DMS153 (cell line): Measurements from ENCODE around the gene HSPA1L.
"Not testable (repeated sequence)": the region's sequence is repeated elsewhere in the genome, so short reads cannot be mapped to it uniquely, and the experiment has no call there.

Experiments
- DNase-seq: peaks from one replicate; lab custom pipeline; 2025; lab: John Stamatoyannopoulos, UW

Gene HSPA1L

DNA sequence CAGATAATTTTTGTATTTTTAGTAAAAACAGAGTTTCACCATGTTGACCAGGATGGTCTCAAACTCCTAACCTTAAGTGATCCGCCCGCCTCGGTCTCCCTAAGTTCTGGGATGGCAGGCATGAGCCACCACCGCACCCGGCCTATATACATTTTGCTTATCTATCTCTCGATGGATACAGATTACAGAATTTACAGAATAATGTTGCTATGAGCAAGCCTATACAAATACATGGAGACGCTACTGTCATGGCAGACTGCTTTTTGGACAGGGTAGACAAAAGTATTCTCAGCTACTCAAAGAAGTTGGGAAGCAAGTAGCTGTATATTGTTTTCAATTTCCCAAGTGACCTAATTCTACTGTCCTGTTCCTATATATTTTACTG is 1.6 kb downstream of the HSPA1L start:
- DNase-seq, result no peak

DNA sequence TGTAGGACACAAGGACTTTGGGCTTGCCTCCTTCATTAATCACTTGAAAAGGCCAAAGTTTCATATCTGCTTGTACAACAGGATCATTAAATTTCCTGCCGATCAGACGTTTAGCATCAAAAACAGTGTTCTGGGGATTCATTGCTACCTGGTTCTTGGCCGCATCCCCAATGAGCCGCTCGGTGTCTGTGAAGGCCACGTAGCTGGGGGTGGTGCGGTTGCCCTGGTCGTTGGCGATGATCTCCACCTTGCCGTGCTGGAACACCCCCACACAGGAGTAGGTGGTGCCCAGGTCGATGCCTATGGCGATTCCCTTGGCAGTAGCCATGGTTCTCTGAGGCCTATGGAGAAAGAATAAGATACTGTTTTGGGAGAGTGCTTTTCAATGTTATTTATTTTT is 3.4 kb downstream of the HSPA1L start:
- no peak for DNase-seq

DNA sequence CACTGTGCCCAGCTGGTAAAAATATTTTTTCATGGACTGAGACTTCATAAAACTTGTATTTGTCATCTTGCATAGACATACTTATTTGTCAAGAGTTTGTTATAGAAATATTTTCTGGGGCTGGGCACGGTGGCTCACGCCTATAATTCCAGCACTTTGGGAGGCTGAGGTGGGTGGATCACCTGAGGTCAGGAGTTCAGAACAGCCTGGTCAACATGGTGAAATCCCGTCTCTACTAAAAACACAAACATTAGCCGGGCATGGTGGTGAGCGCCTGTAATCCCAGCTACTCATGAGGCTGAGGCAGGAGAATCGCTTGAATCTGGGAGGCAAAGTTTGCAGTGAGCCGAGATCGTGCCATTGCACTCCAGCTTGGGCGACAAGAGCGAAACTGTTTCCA is 6.5 kb downstream of the HSPA1L start:
- DNase-seq, result not testable (repeated sequence)

DNA sequence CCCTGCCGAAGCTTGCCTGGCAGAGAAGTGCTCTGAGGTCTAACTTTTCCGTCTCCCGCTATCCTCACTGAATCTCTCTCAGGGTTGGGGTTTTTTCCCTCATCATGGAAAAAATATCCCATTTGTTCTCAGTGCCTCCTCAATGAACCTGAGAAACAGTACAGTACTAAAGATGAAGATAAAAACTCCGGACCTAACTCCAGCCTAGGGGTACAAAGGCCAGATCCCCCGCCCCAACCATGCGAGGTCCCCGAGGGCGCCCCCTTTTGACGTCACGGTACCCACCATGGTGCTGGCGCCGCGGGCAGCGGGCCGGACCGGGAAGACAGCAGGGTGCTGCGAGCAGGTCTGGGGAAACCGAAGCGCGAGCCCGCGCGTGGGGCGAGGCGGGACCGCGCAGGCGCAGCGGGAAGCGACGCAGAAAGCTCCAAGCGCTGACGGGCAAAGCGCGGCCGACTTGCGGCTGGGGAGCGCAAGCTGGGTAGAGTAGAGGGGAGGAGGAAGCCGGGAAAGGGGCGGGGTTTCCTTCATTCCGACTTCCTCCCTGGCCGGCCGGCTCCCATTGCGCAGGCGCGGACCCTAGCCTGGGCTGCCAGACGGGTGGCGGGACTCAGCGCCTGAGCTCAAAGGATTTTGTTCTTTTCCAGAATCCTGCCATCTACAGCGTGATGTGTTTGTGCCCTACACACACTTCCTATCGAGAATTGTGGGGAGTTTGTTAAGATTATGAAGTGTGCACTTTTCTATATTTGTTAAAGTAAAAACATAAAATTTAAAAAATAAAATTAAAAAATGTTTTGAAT is 8.4 kb downstream of the HSPA1L start, which contains the start of gene LSM2:
TSS of gene LSM2 (minus strand) at position 497 of the 803 bp plus-strand sequence. CDS start at position 288, 209 bp downstream.
- peak; percentile 92 for DNase-seq

DNA sequence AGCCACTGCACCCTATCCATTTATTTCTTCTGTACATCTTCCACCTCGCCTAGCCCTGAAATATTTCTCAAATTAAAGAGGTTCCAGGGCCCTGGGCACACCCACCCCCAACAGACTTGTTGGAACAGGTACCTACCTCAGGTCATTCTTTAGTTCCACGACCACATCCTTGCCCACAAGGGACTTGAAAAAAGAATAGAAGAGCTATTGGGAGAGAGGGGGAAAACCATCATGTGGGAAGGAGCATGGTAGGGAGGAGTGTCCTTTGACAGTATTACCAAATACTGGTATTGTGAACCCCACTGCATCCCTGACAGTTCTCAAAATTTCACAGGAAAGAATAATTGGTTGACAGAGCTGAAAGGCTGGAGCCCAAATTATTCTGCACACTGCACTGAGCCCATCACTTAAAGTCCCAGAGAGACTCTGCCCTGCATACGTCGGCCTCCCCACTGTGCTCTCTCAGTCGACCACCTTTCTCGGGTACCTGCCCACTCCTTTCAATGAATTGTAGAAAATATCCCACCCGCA is 9.1 kb downstream of the HSPA1L start:
- no peak for DNase-seq

DNA sequence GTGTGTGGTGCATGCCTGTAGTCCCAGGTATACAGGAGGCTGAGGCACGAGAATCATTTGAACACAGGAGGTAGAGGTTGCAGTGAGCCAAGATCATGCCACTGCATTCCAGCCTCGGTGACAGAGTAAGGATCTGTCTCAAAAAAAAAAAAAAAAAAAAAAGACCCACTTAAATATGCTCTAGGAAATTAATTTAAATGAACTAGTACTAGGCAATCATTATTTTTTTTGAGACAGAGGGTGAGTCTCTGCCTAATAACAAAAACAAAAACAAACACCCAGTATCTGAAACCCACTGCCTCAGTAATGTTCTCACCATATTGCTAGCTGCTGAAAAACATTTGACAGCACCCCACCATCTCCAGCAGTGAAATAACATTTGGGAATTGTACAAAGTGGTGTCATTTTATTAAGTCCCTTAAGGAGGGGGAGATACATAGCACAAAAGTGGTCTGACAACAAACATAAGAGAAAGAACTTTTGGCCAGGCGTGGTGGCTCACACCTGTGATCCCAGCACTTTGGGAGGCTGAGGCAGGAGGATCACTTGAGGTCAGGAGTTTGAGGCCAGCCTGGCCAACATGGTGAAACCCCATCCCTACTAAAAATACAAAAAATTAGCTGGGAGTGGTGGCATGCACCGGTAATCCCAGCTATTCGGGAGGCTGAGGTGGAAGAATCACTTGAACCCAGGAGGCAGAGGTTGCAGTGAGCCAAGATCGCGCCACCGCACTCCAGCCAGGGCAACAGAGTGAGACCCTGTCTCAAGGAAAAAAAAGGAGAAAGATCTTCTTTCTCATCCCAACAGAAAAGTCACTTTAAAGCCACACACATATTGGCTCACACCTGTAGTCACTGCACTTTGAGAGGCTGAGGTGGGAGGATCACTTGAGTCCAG is 13.8 kb downstream of the HSPA1L start:
- not testable (repeated sequence) for DNase-seq

DNA sequence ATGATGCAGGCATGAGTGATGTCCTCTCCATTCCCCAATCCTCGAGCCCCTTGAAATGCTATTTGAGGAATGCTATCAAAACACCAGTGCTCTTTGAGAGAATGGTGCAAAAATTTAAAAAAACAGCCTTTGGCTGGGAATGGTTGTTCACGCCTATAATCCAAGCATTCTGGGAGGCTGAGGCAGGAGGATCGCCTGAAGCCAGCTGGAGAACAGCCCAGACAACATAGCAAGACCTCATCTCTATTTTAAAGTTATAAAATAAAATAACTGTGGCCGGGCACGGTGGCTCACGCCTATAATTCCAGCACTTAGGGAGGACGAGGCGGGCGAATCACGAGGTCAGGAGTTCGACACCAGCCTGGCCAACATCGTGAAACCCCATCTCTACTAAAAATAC is 15.3 kb downstream of the HSPA1L start:
- no peak for DNase-seq

DNA sequence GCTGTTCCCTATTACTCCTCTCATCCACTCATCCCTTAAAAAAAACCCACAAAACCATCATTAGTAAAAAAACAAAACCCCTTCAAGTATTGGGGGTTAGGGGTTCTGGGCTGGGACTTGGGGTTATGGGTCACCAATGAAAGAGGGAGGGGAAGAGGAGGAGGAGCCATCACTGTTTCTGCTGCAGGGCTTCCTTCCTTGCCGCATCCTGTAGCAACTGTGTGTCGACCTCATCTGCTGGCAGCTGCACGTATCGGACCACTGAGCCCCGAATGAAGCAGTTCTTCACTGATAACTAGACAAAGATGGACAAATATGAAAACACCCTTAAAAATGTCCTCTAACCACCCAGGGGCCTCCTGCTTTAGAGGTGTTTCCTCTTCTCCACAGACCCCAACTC is 17.5 kb downstream of the HSPA1L start:
- no peak for DNase-seq

DNA sequence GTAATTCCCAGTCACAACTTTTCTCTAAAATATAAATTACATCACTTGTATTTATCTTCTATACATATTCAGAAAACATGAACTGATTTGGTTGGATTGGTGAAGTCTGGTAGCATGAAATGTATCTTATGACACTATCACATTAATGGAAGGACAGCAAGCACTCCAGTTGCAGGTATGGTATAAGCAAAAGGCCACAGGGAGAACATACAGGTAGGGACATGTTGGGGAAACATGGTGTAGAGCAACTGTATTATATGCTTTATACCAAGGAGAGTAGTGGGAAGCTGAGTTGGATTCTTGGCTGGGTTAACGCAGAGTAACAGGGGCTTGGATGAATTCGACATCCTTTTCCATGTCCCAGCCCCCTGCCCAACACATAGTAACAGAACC is 18.1 kb downstream of the HSPA1L start:
- no peak for DNase-seq

DNA sequence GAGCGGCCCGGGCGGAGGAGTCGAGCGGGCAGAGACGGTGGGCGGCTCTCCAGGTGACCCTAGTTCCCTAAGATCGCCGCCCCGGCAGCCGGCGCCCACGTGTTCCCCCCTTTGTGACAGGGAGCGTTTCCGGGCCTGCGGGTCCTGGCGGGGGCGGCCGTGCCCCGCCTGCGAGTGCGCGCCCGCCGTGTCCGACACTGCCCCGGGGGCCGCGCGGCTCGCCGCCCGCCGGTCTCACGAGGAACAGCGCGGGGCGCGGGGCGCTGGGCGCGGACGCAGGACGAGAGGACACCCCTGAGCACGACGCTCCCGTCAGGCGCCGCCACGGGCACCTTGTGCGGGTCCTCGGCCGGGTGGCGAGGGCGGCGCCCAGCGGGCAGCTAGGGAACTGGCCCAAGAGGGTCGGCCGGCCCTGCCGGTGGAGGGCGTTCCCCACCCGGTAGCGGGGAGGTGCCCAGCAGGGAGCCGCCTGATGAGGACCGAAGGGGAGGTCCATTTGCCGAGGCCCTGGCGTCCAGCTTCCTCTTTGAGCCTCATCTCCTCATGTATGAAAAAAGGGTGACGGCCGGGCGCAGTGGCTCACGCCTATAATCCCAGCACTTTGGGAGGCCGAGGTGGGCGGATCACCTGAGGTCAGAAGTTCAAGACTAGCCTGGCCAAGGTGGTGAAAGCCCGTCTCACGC is 19.3 kb downstream of the HSPA1L start, which contains the start of gene VARS1:
TSS of gene VARS1 (minus strand) at position 137 of the 683 bp plus-strand sequence. CDS start 535 bp downstream, outside the sequence.
- peak; percentile 79 for DNase-seq

DNA sequence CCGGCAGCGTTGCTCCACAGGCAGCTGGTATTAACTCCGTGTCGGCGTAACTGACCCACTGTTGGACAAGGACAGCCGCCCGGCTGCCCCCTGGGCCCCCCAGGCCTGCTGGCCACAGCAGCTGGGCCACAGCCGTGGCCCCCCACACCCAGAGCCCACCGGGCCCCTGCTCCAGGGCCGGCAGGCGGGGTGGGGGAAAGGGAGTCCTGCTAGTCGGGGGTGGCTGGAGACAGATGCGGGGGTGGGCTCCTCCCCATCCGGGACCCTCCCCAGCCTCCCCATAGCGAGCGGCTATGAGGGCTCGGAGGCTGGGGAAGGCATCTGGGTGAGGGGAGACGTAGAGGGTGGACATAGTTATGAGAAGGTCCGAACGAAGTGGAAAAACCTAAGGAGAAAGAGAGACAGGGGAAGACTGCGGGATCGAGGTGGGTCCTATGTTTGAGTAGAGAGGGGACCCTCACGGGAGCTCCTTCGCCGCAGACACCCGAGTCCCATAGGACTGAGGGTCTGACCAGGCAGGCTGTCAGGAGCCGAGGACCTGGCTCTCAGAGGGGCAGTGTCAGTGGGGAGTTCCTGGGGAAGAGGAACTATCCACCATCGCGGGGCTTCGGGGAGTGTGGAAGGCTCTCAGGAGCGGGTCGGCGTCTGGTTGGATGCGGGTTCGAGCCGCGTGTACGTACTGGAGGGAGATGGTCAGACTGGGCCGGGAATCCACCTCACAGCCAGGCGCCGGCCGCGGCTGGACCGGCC is 20.0 kb downstream of the HSPA1L start:
- DNase-seq, result no peak

DNA sequence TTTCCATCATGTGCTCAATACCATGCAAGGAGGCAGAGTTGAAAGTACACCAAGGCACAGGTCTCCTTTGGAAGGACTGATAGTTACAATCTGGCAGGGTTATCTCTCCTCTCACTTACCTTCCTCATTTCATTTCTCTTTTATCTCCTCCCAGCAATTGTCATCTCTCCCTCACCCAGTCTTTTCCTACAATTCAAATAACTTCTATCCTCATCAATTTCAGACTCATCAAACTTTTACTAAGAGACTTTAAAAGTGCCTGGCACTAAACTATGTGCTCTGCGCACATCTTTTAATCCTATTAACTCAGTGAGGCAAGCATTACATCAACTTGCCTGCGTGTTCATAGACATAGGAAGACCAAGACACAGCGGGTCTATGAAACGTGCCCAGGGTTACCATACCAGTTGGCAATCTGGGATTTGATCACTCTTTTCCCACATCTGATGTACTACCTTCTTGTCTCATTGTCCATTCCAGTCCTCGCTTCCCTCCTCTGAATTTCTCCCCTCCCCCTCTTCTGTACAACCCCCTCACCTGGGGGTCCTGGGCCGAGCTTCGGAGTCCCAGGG is 20.7 kb downstream of the HSPA1L start:
- DNase-seq, result no peak

DNA sequence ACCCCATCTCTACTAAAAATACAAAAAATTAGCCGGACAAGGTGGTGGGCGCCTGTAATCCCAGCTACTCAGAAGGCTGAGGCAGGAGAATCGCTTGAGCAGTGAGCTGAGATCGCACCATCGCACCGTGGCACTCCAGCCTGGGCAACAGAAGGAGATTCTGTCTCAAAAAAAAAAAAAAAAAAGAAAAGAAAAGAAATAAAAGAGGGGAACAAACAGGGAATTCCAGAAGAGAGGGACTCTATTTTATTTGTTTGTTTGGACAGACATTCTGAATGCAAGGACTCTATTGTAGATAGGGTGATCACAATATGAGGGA is 21.2 kb downstream of the HSPA1L start:
- not testable (repeated sequence) for DNase-seq

DNA sequence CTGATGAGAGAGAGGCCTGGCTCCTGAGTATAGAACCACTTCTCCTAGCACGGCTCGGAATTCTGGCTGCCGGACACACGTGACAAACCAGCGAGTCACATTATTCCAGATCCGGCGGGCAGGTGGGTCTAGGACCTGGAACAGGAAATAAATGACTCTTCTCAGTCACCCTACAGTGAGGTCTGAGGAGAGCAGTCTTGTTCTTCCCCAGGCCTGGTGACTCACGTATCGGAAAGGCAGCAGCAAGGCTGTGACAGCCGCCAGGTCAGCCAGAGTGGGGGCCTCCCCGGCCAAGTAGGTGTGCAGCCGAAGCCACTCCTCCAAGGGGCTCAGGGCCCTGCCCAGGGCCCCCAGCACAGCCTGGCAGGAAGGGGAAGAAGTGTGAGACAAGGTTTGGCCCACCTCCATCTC is 22.3 kb downstream of the HSPA1L start:
- DNase-seq, result no peak

DNA sequence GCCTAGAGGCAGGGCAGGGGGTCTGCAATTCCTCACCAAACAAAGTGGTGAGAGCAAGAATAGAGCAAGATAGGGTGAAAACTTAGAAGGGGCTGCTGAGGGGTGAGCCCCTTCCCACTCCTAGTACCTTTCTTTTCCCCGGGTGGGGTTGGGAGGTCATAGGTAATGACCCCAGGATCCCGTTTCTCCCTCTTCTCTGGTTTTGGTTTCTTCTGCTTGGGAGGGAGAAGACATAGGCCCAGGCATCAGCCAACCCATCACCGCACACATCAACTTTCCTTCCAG is 23.1 kb downstream of the HSPA1L start:
- no peak for DNase-seq

DNA sequence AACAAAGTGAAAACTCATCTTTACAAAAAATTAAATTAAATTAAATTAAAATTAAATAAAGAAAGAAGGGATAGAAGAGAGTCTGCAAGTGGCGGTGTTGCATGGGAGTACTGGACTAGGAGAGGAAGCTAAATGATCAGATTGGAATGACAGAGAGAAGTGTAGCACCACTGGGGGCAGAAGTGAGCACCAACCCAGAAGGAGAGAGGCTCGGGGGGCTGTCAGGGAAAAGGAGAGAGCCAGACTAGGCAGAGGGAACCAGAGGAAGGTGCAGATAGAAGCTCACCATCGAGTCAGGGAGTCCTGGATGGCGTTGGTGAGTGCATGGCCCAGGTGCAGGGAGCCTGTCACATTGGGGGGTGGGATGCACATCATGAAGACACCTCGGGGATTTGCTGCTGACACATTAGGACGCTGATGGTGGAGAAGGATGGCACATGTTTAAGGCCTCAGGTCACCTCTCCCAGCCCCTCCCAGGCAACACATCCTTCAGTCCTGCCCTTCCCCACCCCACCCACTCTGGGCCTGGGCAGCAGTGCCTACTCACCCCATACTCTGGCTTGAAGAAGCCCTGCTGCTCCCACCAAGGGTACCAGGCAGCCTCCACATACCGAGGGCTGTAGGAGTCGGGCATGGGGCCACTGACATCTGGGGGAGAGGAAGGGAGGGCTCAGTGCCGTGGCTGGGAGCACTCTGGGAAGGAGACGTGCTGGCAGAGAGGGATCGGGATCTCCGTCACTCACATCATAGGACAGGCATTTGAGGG is 23.6 kb downstream of the HSPA1L start:
- no peak for DNase-seq

DNA sequence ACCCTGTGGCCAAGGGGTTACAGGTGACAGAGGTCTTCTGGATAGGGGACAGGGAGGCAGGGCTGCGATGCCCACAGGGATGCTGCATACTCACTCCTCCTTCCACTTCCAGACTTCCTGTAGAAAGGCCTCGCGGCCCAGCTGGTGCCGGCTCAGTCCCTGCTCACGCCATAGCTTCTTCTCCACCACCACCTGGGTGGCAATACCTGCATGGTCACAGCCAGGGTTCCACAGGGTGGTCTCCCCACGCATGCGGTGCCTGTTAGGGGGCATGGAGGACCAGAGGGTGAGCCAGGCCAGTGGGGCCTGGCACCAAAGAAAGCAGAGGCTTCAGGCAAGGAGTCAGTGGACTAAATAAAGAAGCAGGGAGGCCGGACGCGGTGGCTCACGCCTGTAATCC is 29.6 kb downstream of the HSPA1L start:
- DNase-seq, result no peak

DNA sequence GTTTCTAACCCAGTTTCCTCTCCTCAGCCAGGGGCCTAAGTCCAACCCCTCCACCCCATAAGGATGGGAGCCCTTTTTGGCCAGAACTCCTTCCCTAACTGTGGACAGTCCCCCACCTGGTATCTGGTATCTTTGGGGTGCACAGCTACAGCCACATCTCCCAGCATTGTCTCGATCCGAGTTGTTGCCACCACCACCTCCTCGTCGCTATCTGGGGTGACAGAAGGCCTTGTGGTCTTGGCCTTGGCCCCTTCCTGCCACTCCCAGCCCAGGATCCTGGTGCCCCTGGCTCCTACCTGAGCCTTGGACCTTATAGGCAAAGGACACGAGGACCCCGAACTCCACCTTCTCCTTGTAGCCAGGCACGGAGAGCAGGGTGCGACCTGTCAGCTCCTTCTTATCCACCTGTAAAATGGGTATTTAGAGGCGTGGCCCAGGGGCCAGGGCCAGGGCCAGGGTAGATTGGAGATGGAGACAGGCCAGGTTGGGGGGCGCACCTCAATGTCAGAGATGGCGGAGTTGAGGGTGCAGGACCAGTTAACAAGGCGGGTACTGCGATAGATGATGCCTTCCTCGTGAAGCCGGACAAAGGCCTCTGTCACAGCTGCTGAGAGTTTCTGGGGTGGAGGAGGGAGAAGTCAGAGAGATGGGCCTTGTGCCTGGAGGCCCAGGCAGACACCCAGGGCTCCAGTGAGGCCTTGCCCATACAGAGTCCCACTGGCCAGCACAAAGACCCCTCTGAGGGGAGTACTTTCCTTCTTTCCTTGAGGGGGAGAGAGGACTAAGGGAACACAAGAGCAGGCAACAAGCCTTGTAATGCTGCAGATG is 30.8 kb downstream of the HSPA1L start:
- no peak for DNase-seq

DNA sequence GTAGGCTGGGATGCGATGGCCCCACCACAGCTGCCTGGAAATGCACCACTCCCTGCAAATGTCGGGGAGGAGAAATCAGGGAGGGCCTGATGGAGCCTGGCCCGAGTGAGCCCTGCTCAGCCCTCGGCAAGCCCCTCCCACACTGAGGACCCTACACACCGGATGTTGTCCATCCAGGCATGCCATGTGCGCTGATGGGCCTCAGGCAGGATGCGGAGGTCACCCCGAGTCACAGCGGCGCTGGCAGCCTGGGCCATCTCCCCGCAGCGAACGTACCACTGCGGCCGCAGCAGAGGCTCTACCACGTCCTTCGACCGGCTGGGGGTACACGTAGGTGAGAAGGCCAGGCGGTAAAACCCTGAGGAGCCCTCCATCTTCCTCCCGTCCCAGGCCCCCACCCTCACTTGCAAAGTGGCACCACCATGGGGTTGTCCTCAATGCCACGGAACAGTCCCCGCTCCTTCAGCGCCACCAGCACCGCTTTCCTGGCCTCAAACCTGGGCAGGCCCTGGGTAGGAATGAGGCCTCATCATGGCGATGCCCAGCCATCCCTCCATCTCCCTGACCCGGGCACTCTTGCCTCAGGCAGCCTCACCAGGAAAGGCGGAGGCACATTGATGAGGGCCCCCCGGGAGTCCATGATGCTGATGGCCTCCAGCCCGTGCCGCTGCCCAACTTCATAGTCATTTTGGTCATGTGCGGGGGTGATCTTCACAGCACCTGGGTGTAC is 32.8 kb downstream of the HSPA1L start:
- DNase-seq, result no peak
